Mesendoderm (in vitro differentiated cells): ENCODE measurements around the gene RIPPLY1.

Experiments
- DNase-seq: peaks from one replicate; pipeline ENCODE4 v3.0.0; 2013
- H2AK5ac ChIP-seq: 2 replicates; pipeline ENCODE4 v1.6.1; 2013; ENCODE audit warnings: low read length, inconsistent platforms
- H2BK120ac ChIP-seq: 2 replicates; pipeline ENCODE4 v1.6.1; 2013; ENCODE audit warnings: low read depth, mild to moderate bottlenecking, low read length, moderate library complexity, mixed read lengths
- H2BK15ac ChIP-seq: replicated peaks from 2 replicates; pipeline ENCODE4 v1.6.1; 2013; ENCODE audit warnings: low read depth, mild to moderate bottlenecking, moderate library complexity
- H2BK5ac ChIP-seq: 2 replicates; pipeline ENCODE4 v1.6.1; 2013; ENCODE audit warnings: low read length, inconsistent platforms
- H3K18ac ChIP-seq: 2 replicates; pipeline ENCODE4 v1.6.1; 2013; ENCODE audit warnings: mild to moderate bottlenecking, low read length, mixed read lengths
- H3K23ac ChIP-seq: one replicate; pipeline ENCODE4 v1.6.1; 2013; ENCODE audit warnings: low read length
- H3K27ac ChIP-seq: 2 replicates; pipeline ENCODE4 v1.5.1; 2013; ENCODE audit warnings: low read depth, mild to moderate bottlenecking, inconsistent platforms, low read length, moderate library complexity
- H3K27me3 ChIP-seq: 2 replicates; pipeline ENCODE4 v1.6.1; 2013; ENCODE audit warnings: low read length, control low read depth, mild to moderate bottlenecking, inconsistent platforms; ENCODE audit not compliant: insufficient read depth, poor library complexity
- H3K36me3 ChIP-seq: 2 replicates; pipeline ENCODE4 v1.6.1; 2013; ENCODE audit warnings: low read length, inconsistent platforms; ENCODE audit not compliant: control insufficient read depth, insufficient read depth
- H3K4ac ChIP-seq: one replicate; pipeline ENCODE4 v1.6.1; 2013; ENCODE audit warnings: low read depth, mild to moderate bottlenecking, low read length, moderate library complexity
- H3K4me1 ChIP-seq: 2 replicates; pipeline ENCODE4 v1.6.1; 2013; ENCODE audit warnings: low read depth, low read length, inconsistent platforms; ENCODE audit not compliant: control insufficient read depth
- H3K4me2 ChIP-seq: 2 replicates; pipeline ENCODE4 v1.6.1; 2013; ENCODE audit warnings: low read length
- H3K4me3 ChIP-seq: 2 replicates; pipeline ENCODE4 v1.5.1; 2013; ENCODE audit warnings: mild to moderate bottlenecking, low read length
- H3K56ac ChIP-seq: one replicate; pipeline ENCODE4 v1.6.1; 2013; ENCODE audit warnings: low read length
- H3K79me1 ChIP-seq: 2 replicates; pipeline ENCODE4 v1.6.1; 2013; ENCODE audit warnings: low read length, inconsistent platforms
- H3K79me2 ChIP-seq: 2 replicates; pipeline ENCODE4 v1.6.1; 2013; ENCODE audit warnings: mild to moderate bottlenecking, low read length; ENCODE audit not compliant: control insufficient read depth, insufficient read depth
- H3K9ac ChIP-seq: 2 replicates; pipeline ENCODE4 v1.6.1; 2013; ENCODE audit warnings: low read length, inconsistent platforms
- H4K5ac ChIP-seq: one replicate; pipeline ENCODE4 v1.6.1; 2013; ENCODE audit warnings: low read length
- H4K8ac ChIP-seq: one replicate; pipeline ENCODE4 v1.6.1; 2013; ENCODE audit warnings: low read depth, mild to moderate bottlenecking, control low read depth, low read length, moderate library complexity
- WGBS: extraction: QIAGEN DNeasy Blood & Tissue Kit; methylation state at CpG from one replicate; pipeline ENCODE4 v1.1.7; 2013; ENCODE audit warnings: low lambda C conversion rate, missing lambda C conversion rate; ENCODE audit not compliant: insufficient coverage; ENCODE audit errors: extremely low coverage; 5-methylcytosine and 5-hydroxymethylcytosine counted together

RIPPLY1 gene

DNA sequence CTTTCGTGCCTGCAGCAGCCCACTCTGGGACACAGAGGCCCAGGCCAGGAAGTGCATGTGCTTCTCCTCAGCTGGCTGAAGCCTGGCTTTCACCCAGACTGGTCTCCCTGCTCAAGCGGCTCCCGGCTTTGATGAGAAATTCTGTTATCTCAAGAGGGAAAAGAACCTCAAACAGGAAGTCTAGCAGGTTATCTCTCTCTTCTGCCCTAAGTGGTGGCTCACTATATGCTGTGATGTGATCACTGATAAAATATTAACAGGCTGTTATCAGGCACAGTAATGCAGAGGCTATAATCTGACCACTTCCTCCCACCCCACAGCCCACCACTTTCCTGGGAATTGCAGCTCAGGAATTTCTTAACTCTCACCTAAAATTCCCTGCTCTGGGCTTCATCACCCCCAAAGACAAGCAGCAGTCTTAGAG lies 30.4 kb upstream of the RIPPLY1 start:
- H4K5ac ChIP-seq: no peak overlapping the region
- no peaks in the 10 kb centered on the region for H3K36me3 ChIP-seq
- no peak overlapping the region for H2BK15ac ChIP-seq
- H3K4ac ChIP-seq: peak overlapping the region; percentile 90
- no peak overlapping the region for H3K4me3 ChIP-seq
- peak overlapping the region; percentile 94 for H3K27ac ChIP-seq
- no peaks in the 10 kb centered on the region for H3K79me1 ChIP-seq
- no peaks in the 10 kb centered on the region for H3K79me2 ChIP-seq
- H3K23ac ChIP-seq: no peak overlapping the region
- no CpG with 5 or more reads among the region's 3 CpGs for WGBS
- H4K8ac ChIP-seq: no peak overlapping the region
- H2BK120ac ChIP-seq: no peak overlapping the region
- DNase-seq: peak; percentile 91
- no peak overlapping the region for H3K4me2 ChIP-seq
- H2AK5ac ChIP-seq: no peak overlapping the region
- peak overlapping the region; percentile 99 for H2BK5ac ChIP-seq
- no peak overlapping the region for H3K18ac ChIP-seq
- peak overlapping the region; percentile 50 for H3K9ac ChIP-seq
- H3K27me3 ChIP-seq: no peaks in the 10 kb centered on the region
- peak overlapping the region; percentile 82 for H3K56ac ChIP-seq
- peaks cover 9% of the 10 kb centered on the region for H3K4me1 ChIP-seq

DNA sequence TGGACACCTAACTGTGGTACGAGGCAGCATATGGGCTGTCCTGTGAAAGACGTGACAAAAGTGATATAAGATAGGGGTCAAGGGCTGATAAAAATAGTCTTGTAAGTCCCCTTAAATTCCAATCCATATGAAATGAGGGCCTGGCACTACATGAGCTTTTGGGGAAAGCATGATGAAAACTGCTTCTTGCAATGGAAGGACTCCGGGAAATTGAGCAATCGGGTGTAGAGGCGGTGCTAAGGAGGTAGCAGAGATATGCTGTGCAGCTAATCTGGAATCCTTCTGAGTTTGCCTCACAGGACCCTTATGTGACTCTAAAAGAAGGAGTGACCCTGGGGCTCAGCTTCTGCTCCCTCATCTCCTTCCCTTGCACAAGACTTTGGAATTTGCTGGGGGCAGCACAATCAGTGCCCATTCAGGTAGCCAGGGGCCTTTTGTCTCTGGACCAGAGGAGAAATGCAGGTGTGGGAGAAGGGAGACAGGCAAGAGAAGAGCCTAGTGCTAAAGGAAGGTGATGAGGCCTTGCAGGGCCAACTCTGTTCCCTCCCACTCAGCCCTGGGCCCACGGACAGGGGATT lies 29.9 kb upstream of the RIPPLY1 start:
- Histone ChIP-seq H3K4me1 (peaks cover 9% of the 10 kb centered on the region), H3K9ac (peak overlapping the region; percentile 50), H3K79me2 (no peaks in the 10 kb centered on the region), H3K27ac (peak overlapping the region; percentile 94), H2AK5ac (no peak overlapping the region), H2BK15ac (no peak overlapping the region), H4K8ac (peak overlapping the region; percentile 65), H3K56ac (peak overlapping the region; percentile 82), H3K36me3 (no peaks in the 10 kb centered on the region), H3K79me1 (no peaks in the 10 kb centered on the region), H3K18ac (peak overlapping the region; percentile 47), H3K4me2 (no peak overlapping the region), H2BK5ac (peak overlapping the region; percentile 99), H3K4ac (peak overlapping the region; percentile 90), H2BK120ac (peak overlapping the region; percentile 94), H3K4me3 (no peak overlapping the region), H3K23ac (no peak overlapping the region), H4K5ac (no peak overlapping the region), H3K27me3 (no peaks in the 10 kb centered on the region)
- DNase-seq: peak; percentile 56
- WGBS: no CpG with 5 or more reads among the region's 6 CpGs

DNA sequence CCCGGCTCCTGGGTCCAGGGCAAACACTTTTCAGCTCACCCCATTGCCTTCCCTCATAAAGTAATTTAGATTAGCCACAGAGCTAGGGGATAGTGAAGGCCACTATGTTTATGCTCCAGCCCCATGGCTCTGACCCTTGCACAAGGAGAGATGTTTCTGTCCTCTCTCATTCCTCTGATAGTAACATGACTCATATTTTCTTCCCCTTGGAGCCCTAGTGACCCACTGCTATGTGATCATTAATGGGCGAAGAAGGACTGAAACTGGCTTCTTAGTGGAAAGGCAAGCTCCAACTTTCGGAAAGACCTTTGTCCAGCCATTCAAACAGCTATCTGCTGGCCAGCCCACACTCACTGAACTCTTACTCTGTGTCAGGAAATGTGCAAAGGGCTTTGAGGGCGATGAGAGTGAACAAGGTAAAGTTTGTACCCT lies 29.4 kb upstream of the RIPPLY1 start:
- Histone ChIP-seq H3K79me2 (no peaks in the 10 kb centered on the region), H3K27me3 (no peaks in the 10 kb centered on the region), H3K36me3 (no peaks in the 10 kb centered on the region), H2BK5ac (peak overlapping the region; percentile 82), H2AK5ac (no peak overlapping the region), H2BK15ac (no peak overlapping the region), H3K27ac (peak overlapping the region; percentile 59), H3K79me1 (no peaks in the 10 kb centered on the region), H3K56ac (peak overlapping the region; percentile 67), H3K4me2 (no peak overlapping the region), H3K4me3 (no peak overlapping the region), H4K5ac (no peak overlapping the region), H3K9ac (no peak overlapping the region), H3K23ac (no peak overlapping the region), H3K18ac (no peak overlapping the region), H2BK120ac (no peak overlapping the region), H3K4me1 (peaks cover 9% of the 10 kb centered on the region), H4K8ac (no peak overlapping the region), H3K4ac (no peak overlapping the region)
- WGBS: no CpG with 5 or more reads among the region's 4 CpGs
- no peak for DNase-seq

DNA sequence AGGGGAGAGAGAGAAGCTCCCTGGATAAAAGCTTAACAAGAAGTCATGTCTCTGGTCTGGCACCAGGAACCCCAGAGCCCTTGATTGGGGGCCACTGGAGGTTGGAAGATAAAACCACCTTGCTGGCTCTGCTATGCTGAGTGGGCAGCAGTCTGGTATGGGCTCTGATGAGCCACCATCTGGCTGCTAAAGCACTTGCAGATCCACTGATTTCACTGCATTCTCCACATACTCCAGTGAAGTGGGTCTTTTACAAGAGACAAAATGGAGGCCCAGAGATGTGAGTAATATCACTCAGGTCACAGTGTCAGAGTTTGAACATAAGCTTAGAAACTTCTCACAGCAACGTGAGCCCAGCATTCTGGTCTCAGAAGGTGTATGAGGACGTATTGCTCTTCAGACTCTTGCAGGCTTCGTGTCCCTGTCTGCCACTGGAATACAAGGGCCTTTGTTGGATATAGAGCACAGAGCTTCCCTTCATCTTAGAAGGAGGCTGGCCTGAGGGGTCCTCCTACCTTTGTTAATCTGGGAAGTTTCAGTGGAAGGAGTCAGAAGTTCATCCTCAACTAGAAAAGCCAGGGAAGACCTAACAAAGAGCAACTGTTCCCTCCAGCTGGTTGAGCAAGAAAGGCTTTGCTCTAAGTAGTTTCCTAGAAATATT lies 28.8 kb upstream of the RIPPLY1 start:
- Histone ChIP-seq H4K8ac (no peak overlapping the region), H3K4me3 (no peak overlapping the region), H2BK15ac (no peak overlapping the region), H3K27ac (peak overlapping the region; percentile 59), H4K5ac (no peak overlapping the region), H3K79me2 (no peaks in the 10 kb centered on the region), H3K4me2 (no peak overlapping the region), H2BK120ac (no peak overlapping the region), H2AK5ac (no peak overlapping the region), H3K27me3 (no peaks in the 10 kb centered on the region), H3K79me1 (no peaks in the 10 kb centered on the region), H3K9ac (no peak overlapping the region), H3K23ac (no peak overlapping the region), H3K56ac (peak overlapping the region; percentile 67), H3K4ac (no peak overlapping the region), H2BK5ac (no peak overlapping the region), H3K4me1 (peaks cover 9% of the 10 kb centered on the region), H3K18ac (peak overlapping the region; percentile 29), H3K36me3 (no peaks in the 10 kb centered on the region)
- WGBS: no CpG with 5 or more reads among the region's 3 CpGs
- DNase-seq: no peak

DNA sequence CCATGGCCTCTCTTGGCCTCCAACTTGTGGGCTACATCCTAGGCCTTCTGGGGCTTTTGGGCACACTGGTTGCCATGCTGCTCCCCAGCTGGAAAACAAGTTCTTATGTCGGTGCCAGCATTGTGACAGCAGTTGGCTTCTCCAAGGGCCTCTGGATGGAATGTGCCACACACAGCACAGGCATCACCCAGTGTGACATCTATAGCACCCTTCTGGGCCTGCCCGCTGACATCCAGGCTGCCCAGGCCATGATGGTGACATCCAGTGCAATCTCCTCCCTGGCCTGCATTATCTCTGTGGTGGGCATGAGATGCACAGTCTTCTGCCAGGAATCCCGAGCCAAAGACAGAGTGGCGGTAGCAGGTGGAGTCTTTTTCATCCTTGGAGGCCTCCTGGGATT lies 25.1 kb upstream of the RIPPLY1 start:
- no peak overlapping the region for H3K23ac ChIP-seq
- H3K36me3 ChIP-seq: no peaks in the 10 kb centered on the region
- no peak overlapping the region for H3K4me2 ChIP-seq
- no peak overlapping the region for H2BK5ac ChIP-seq
- H3K4me3 ChIP-seq: no peak overlapping the region
- H3K27ac ChIP-seq: no peak overlapping the region
- no peak overlapping the region for H4K5ac ChIP-seq
- H3K4ac ChIP-seq: no peak overlapping the region
- no peak overlapping the region for H2AK5ac ChIP-seq
- peaks cover 8% of the 10 kb centered on the region for H3K4me1 ChIP-seq
- no peaks in the 10 kb centered on the region for H3K79me1 ChIP-seq
- no peak overlapping the region for H2BK120ac ChIP-seq
- H3K18ac ChIP-seq: no peak overlapping the region
- no CpG with 5 or more reads among the region's 4 CpGs for WGBS
- H3K9ac ChIP-seq: no peak overlapping the region
- H4K8ac ChIP-seq: no peak overlapping the region
- H3K27me3 ChIP-seq: no peaks in the 10 kb centered on the region
- no peaks in the 10 kb centered on the region for H3K79me2 ChIP-seq
- no peak overlapping the region for H2BK15ac ChIP-seq
- no peak for DNase-seq
- no peak overlapping the region for H3K56ac ChIP-seq
